ENCODE data around the gene CXCR5.

Gene CXCR5

GRCh38 chr11:118877487-118878162 lies 6.1 kb upstream of the CXCR5 start:
- DNase-seq, result no peak

DNA sequence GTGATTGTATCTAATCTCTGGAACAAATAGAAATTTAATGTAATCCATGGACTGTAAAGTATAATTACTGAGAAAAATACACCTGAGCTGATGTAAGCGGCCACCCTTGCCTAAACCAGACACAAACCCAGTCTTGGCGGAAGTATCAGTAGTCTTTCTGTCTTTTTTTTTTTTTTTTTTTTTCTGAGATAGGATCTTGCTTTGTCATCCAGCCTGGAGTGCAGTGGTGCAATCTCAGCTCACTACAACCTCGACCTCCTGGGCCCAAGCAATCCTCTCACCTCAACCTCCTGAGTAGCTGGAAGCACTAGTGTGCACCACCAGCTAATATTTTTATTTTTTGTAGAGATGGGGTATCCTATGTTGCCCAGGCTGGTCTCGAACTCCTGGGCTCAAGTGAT lies 5.5 kb upstream of the CXCR5 start:
- no peak for DNase-seq

GRCh38 chr11:118881228-118881627 lies 2.5 kb upstream of the CXCR5 start:
- DNase-seq, result no peak

GRCh38 chr11:118882491-118882890 lies 1.2 kb upstream of the CXCR5 start:
- DNase-seq, result no peak

DNA sequence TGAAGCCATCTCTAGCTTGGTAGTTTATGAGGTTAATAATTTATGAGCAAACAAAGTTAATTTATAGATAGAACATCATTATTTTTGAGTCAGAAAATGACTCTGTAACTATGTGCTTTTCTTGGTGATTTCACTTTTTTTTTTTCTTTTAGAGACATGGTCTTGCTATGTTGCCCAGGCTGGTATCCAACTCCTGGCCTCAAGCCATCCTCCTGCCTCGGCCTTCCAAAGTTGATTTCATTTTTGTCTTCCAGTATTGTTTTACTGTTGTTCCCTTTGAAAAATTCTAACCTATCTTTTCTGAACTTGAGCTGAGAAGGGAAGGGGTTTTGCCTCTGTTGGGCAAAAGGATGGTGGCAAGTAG lies 706 bp upstream of the CXCR5 start:
- DNase-seq, result no peak

GRCh38 chr11:118884875-118885274 lies 1.2 kb downstream of the CXCR5 start:
- no peak for DNase-seq

DNA sequence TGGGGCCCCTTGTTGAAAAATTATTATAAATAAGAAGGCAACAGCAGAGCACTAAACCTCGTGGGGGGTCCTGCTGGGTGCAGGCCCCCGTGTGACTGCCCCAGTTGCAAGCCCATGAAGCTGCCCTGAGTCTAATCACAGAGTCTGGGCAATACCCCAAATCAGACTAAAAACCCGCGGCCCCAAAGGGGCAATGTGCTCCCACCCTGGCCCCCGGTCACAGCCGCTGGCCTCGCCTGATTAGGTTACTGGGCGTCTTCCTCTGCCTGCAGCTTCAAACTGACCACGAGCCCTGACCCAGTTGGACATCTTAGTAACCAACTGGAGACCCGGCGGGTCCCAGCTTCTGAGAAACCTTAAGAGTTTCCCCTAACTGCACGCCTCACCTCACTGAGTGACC lies 1.6 kb downstream of the CXCR5 start:
- no peak for DNase-seq

- no peak for DNase-seq
Measured at GRCh38 chr11:118885831-118886565, 2.3 kb downstream of the CXCR5 start.

- no peak for DNase-seq
Measured at GRCh38 chr11:118886681-118887111, 3.0 kb downstream of the CXCR5 start.

GRCh38 chr11:118887206-118887605 lies 3.5 kb downstream of the CXCR5 start:
- DNase-seq, result no peak

DNA sequence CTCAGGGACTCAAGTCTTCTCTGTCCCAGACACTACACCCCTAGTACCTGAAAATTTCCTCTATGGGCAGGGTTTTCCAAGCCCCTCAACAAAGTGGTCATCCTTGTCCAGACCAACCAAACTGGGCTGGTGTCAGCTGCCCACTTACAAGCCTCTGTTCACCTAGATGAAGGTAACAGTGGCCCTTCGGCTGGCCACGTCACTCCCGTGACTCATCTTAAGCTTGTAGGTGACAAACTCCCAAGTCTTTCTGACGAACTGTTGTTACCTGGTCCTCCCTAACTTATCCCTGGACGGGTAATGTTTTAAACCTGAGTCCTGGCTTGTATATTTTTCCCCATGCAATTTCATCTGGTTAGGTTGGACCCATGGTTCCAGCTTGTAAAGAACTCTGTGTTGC lies 4.7 kb downstream of the CXCR5 start:
- DNase-seq, result no peak

DNA sequence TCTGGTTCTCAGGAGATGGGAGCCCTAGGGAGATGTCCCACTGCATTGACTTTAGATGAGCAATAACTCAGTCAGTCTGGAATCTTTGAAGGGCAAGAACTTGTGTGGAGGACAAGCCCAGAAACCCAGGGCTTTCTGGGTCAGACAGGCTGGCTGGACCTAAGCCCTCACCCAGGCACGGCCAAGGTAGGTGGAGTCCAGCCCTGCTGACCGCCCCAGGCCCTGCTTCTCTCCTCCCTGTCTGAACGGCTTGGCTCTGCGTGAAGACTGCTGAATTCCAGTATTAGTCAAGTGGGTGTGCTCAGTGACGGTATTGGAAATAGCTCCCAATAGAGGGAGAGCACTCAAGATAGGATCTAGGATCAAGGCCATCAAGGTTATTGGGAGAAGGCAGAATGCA lies 6.1 kb downstream of the CXCR5 start:
- no peak for DNase-seq

- no peak for DNase-seq
Measured at GRCh38 chr11:118892514-118892913, 8.8 kb downstream of the CXCR5 start.

DNA sequence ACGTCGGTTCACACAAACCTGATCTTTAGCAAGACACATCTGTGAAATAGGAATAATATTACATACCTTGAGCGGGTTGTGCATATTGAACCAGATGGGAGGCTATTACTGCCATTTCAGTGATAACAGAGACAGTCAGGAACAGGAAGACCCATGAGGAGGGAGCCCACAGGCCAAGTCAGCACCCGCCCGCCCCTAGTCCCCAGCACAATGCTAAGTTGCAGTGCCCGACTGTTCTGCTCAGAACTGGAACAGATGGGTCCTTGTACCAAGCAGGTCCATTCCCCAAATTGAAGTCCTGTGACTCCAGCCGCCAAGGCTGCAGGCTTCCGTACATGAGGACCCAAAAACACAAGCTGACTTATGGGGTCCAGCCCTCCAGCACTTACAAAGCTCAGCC lies 9.3 kb downstream of the CXCR5 start:
- no peak for DNase-seq

GRCh38 chr11:118893662-118894061 lies 10.0 kb downstream of the CXCR5 start:
- no peak for DNase-seq

GRCh38 chr11:118894192-118894591 lies 10.5 kb downstream of the CXCR5 start:
- DNase-seq, result no peak

GRCh38 chr11:118895093-118896039 lies 11.7 kb downstream of the CXCR5 start:
- no peak for DNase-seq

DNA sequence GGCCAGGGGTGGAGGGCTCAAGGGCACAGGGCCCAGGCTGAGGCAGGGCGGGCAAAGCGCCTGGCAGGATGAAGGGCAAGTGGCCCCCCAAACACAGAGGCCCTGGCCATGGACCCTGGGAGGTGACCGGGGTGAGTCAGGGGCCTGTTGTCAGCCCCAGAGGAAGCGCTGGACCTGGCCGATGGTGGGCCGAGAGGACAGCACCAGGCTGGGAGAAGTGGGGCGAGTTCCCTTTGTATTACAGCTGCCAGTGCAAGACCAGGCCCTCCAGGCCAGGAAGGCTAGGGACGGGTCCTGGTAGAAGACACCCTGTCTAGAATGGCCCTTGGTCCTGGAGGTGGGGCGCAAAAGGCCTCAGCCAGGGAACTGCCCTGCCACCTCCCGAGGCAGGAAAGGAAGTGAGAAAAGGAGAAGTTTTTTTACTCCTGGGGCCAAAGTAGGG lies 12.8 kb downstream of the CXCR5 start:
- DNase-seq, result no peak

- no peak for DNase-seq
Measured at GRCh38 chr11:118896921-118897591, 13.4 kb downstream of the CXCR5 start.

DNA sequence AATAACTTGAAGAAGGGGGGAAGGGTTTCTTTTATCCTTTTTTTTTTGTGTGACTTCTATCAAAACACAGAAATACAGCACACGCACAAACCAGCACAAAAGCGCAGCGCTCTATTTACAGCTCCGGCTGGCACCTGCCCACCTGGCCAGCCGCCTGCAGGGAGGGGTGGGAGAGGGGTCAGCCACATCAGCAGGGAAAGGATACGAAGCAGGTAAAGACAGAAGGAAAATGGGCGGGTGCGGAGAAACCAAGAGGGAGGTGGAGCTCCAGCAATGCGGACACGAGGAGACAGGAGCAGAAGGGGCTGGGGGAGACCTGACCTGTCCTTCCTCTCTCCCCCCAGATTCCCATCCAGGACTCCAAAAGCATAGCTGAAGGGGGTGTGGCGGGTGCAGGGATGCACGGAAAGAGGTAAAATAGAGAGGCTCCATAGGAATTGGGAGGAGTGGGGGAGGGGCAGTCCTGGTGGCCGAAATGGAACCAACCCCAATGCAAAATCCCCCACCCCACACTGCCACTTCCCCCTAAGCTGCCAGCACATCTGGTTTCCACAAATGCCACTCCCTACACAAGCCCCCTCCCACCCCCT lies 14.1 kb downstream of the CXCR5 start:
- no peak for DNase-seq

- DNase-seq, result no peak
Measured at GRCh38 chr11:118898400-118899295, 15.0 kb downstream of the CXCR5 start.

DNA sequence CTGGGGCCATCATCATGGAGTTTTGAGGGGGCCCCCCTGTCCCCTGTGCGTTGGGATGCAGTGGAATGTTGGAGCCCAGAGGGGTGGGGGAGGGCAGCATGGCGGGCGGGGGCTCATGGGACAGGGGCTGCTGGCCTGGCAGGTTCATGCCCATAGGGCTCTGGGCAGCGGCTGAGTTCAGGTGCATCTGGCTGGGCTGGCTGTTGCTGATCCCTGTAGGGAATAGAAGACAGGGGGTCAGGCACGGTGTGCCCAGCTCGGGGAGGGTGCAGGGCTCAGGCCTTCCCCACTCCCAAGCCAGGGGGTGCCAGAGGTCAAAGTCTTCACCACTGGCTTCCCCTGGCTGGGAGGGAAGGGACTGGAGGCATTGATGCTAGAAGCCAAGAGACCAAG lies 15.6 kb downstream of the CXCR5 start:
- no peak for DNase-seq

All from NCI-H2227 treated with DMSO at 0.1 percent for 48 hours (cell line).